SU-DHL-6 (cell line): ENCODE measurements around the gene INAFM2.

ENCODE experiments used
- H2AFZ ChIP-seq: fragments of 200-600 bp; sonication (generic); 2 replicates; pipeline ENCODE4 v1.6.1; 2014; ENCODE audit warnings: low read depth, mild to moderate bottlenecking, moderate library complexity, mixed read lengths, antibody characterized with exemption, low read length; ENCODE audit not compliant: severe bottlenecking
- H3F3A ChIP-seq: fragments of 200-600 bp; shearing (Covaris generic); 2 replicates; pipeline ENCODE4 v1.6.0; 2016; ENCODE audit warnings: antibody characterized with exemption, mild to moderate bottlenecking; ENCODE audit not compliant: insufficient read depth
- H3K27ac ChIP-seq: fragments of 200-600 bp; sonication (generic); 2 replicates; pipeline ENCODE4 v1.5.1; 2016; ENCODE audit warnings: low read depth, mild to moderate bottlenecking, low read length, moderate library complexity, mixed read lengths
- H3K27me3 ChIP-seq: fragments of 200-600 bp; sonication (generic), shearing (Covaris generic); 2 replicates; pipeline ENCODE4 v1.6.0; 2014; ENCODE audit warnings: mild to moderate bottlenecking, low read length
- H3K36me3 ChIP-seq: fragments of 200-600 bp; sonication (generic); 2 replicates; pipeline ENCODE4 v1.6.1; 2014; ENCODE audit warnings: mild to moderate bottlenecking, low read length, mixed read lengths
- H3K4me2 ChIP-seq: fragments of 300-600, 200-600 bp; shearing (Covaris generic), sonication (generic); 2 replicates; pipeline ENCODE4 v1.6.0; 2014; ENCODE audit warnings: low read length, low read depth, mild to moderate bottlenecking; ENCODE audit not compliant: poor library complexity, severe bottlenecking
- H3K4me3 ChIP-seq: fragments of 200-600 bp; sonication (generic); 2 replicates; pipeline ENCODE4 v1.5.1; 2014; ENCODE audit warnings: antibody characterized with exemption, low read length, mild to moderate bottlenecking, mixed read lengths; ENCODE audit not compliant: insufficient read depth, poor library complexity, severe bottlenecking
- H3K79me2 ChIP-seq: fragments of 200-600 bp; sonication (generic); 2 replicates; pipeline ENCODE4 v1.6.1; 2014; ENCODE audit warnings: mild to moderate bottlenecking, low read length, moderate library complexity; ENCODE audit not compliant: insufficient read depth
- H3K9ac ChIP-seq: fragments of 200-600 bp; sonication (generic); 2 replicates; pipeline ENCODE4 v1.7.0; 2014; ENCODE audit warnings: mild to moderate bottlenecking, low read length
- H3K9me2 ChIP-seq: fragments of 200-600 bp; sonication (generic); replicated peaks from 2 replicates; pipeline ENCODE4 v1.6.1; 2014; ENCODE audit warnings: low read length; ENCODE audit not compliant: insufficient read depth
- H3K9me3 ChIP-seq: fragments of 200-600 bp; sonication (generic); 2 replicates; pipeline ENCODE4 v1.6.1; 2014; ENCODE audit warnings: low read length, mixed read lengths; ENCODE audit not compliant: insufficient read depth
- H4K20me1 ChIP-seq: fragments of 200-600 bp; sonication (generic); 2 replicates; pipeline ENCODE4 v1.6.1; 2014; ENCODE audit warnings: low read depth, mild to moderate bottlenecking, antibody characterized with exemption, low read length, moderate library complexity, mixed read lengths
- CTCF ChIP-seq: fragments of 200-600 bp; sonication (generic); IDR thresholded peaks from one replicate; pipeline ENCODE4 v1.5.1; 2017; ENCODE audit warnings: antibody characterized with exemption, mild to moderate bottlenecking, low read length, moderate library complexity; ENCODE audit not compliant: insufficient read depth, poor library complexity, severe bottlenecking
- EZH2phosphoT487 ChIP-seq: fragments of 200-600 bp; sonication (generic), shearing (Covaris generic); conservative IDR thresholded peaks from 2 replicates; pipeline ENCODE4 v1.6.1; 2018; ENCODE audit warnings: mild to moderate bottlenecking, antibody characterized with exemption, low read length, moderate library complexity, mixed read lengths

INAFM2 gene

GRCh38 chr15:40286061-40286532 lies 37.4 kb upstream of the INAFM2 start:
- no peak overlapping the region for H3K4me2 ChIP-seq
- no peaks in the 10 kb centered on the region for H3K79me2 ChIP-seq
- no peaks in the 10 kb centered on the region for H3F3A ChIP-seq
- no peaks in the 10 kb centered on the region for H3K9me2 ChIP-seq
- no peak overlapping the region for H3K9ac ChIP-seq
- no peaks in the 10 kb centered on the region for H3K9me3 ChIP-seq
- H4K20me1 ChIP-seq: no peaks in the 10 kb centered on the region
- H3K27me3 ChIP-seq: no peaks in the 10 kb centered on the region
- H3K36me3 ChIP-seq: no peaks in the 10 kb centered on the region
- TF ChIP-seq CTCF: no peak
- TF ChIP-seq EZH2phosphoT487: no peak
- no peak overlapping the region for H3K4me3 ChIP-seq
- no peak overlapping the region for H3K27ac ChIP-seq
- no peak overlapping the region for H2AFZ ChIP-seq

GRCh38 chr15:40286794-40287193 lies 36.7 kb upstream of the INAFM2 start:
- Histone ChIP-seq H3K9me3 (no peaks in the 10 kb centered on the region), H3K9me2 (no peaks in the 10 kb centered on the region), H3K4me2 (no peak overlapping the region), H2AFZ (no peak overlapping the region), H3F3A (no peaks in the 10 kb centered on the region), H3K79me2 (no peaks in the 10 kb centered on the region), H4K20me1 (no peaks in the 10 kb centered on the region), H3K9ac (no peak overlapping the region), H3K4me3 (no peak overlapping the region), H3K27ac (no peak overlapping the region), H3K36me3 (no peaks in the 10 kb centered on the region), H3K27me3 (no peaks in the 10 kb centered on the region)
- no peak for TF ChIP-seq CTCF
- no peak for TF ChIP-seq EZH2phosphoT487

- Histone ChIP-seq H3K79me2 (no peaks in the 10 kb centered on the region), H4K20me1 (no peaks in the 10 kb centered on the region), H3K9ac (no peak overlapping the region), H3K9me3 (no peaks in the 10 kb centered on the region), H3K4me3 (no peak overlapping the region), H3K9me2 (no peaks in the 10 kb centered on the region), H3K36me3 (no peaks in the 10 kb centered on the region), H3K4me2 (no peak overlapping the region), H2AFZ (no peak overlapping the region), H3K27me3 (no peaks in the 10 kb centered on the region), H3K27ac (no peak overlapping the region), H3F3A (no peaks in the 10 kb centered on the region)
- TF ChIP-seq CTCF (no peak), EZH2phosphoT487 (no peak)
These were observed 36.0 kb upstream of the INAFM2 start for GRCh38 chr15:40287505-40287904.

GRCh38 chr15:40287968-40288367 lies 35.5 kb upstream of the INAFM2 start:
- Histone ChIP-seq H3K79me2 (no peaks in the 10 kb centered on the region), H3K9me3 (no peaks in the 10 kb centered on the region), H3K4me3 (no peak overlapping the region), H2AFZ (no peak overlapping the region), H3K4me2 (no peak overlapping the region), H3K9ac (no peak overlapping the region), H3F3A (no peaks in the 10 kb centered on the region), H3K36me3 (no peaks in the 10 kb centered on the region), H4K20me1 (no peaks in the 10 kb centered on the region), H3K9me2 (no peaks in the 10 kb centered on the region), H3K27me3 (no peaks in the 10 kb centered on the region), H3K27ac (no peak overlapping the region)
- TF ChIP-seq CTCF (no peak), EZH2phosphoT487 (no peak)
